ENCODE measurements around the gene BCAS3. TPM values are rescaled to one million over a fixed set of nuclear protein-coding genes. Genes with fewer than 3 reads are reported as not detected.
A peak's percentile ranks its signal among the peaks of the same experiment; 100 is the strongest.
"Not testable (repeated sequence)": the region's sequence is repeated elsewhere in the genome, so short reads cannot be mapped to it uniquely, and the experiment has no call there.

Gene BCAS3
- total RNA-seq, 1 experiment from 2014 or later: 14.3 TPM

DNA sequence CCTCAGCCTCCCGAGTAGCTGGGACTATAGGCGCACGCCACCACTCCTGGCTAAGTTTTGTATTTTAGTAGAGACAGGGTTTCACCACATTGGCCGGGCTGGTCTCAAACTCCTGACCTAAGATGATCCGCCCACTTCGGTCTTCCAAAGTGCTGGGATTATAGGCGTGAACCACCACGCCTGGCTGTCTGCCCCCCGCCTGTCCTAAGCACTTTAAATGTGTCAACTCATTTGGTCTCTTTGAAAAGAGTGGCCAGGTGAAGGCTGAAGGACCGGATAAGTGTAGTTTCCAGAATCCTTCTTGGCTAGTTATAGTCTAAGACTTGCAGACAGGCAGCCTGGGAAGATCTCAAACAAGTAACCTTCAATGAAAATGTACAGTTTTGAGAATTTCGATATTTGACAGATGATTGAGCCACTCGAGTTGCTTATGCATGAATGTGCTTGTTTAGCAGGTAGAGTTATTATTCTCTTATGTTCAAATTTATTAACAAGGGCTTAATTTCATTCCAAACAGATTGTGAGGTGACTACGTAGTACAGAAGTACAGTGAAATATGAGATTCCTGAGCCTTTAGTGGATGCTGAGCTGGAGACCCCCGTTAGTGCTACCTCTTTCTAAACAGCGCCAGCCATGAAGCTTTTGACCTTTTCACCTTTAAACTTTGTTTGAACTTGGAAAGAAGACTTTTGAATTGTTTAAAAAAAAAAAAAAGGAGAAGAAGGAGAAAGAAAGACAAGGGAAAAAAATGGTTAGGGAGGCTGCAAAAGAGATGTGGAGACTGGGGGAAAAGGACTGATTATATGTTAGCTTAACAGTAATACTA is 557.6 kb downstream of the BCAS3 start:
- peak overlapping the region; percentile 15 for H3K27ac ChIP-seq
- H3K36me3 ChIP-seq: no peaks in the 10 kb centered on the region
- DNase-seq (ENCODE audit: low read depth in 1 of 2, low spot score in 2 of 2): no peak
- 0 out of 2 replicates have a peak, but pooled peaks cover 5% of the 10 kb centered on the region for H3K9me3 ChIP-seq (replicated peaks)
- H3K27me3 ChIP-seq (replicated peaks): no peaks in the 10 kb centered on the region
- H3K4me3 ChIP-seq: no peak overlapping the region
- H3K4me1 ChIP-seq (replicated peaks): peaks cover 16% of the 10 kb centered on the region

DNA sequence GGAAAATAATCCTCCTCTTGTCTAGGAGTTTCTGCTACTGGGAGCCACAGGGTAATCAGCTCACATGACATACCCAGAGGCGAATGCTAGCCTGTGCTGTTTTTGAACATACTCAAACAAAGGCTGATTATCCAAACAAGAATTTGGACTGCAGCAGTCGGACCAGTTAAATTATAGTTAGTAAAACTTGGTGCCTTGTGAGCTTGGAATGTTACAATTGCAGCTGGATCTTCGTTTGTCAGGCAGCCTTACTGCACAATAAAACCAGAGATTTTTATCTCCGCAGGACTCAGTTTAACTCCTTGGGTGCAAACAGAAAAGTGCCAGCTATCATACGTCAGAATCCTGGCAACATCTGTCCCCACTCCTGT is 558.2 kb downstream of the BCAS3 start:
- no peak overlapping the region for H3K4me3 ChIP-seq
- no peaks in the 10 kb centered on the region for H3K27me3 ChIP-seq (replicated peaks)
- DNase-seq (ENCODE audit: low read depth in 1 of 2, low spot score in 2 of 2): peak; percentile 62 to 64
- H3K36me3 ChIP-seq: no peaks in the 10 kb centered on the region
- peaks cover 16% of the 10 kb centered on the region for H3K4me1 ChIP-seq (replicated peaks)
- 0 out of 2 replicates have a peak, but pooled peaks cover 5% of the 10 kb centered on the region for H3K9me3 ChIP-seq (replicated peaks)
- peak overlapping the region; percentile 15 for H3K27ac ChIP-seq

DNA sequence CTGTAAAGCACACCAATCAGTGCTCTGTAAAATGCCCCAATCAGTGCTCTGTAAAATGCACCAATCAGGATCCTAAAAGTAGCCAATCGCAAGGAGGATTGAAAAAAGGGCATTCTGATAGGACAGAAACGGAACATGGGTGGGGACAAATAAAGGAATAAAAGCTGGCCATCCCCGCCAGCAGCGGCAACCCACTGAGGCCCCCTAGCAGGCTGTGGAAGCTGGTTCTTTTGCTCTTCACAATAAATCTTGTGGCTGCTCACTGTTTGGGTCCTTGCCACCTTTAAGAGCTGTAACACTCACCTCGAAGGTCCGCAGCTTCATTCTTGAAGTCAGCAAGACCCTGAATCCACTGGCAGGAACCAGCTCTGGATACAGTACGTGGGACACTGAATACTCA is 559.6 kb downstream of the BCAS3 start:
- Histone ChIP-seq H3K27ac (no peak overlapping the region), H3K36me3 (no peaks in the 10 kb centered on the region), H3K27me3 (replicated peaks) (no peaks in the 10 kb centered on the region), H3K9me3 (replicated peaks) (0 out of 2 replicates have a peak, but pooled peaks cover 5% of the 10 kb centered on the region), H3K4me1 (replicated peaks) (peaks cover 16% of the 10 kb centered on the region), H3K4me3 (no peak overlapping the region)
- DNase-seq (ENCODE audit: low read depth in 1 of 2, low spot score in 2 of 2): no peak

DNA sequence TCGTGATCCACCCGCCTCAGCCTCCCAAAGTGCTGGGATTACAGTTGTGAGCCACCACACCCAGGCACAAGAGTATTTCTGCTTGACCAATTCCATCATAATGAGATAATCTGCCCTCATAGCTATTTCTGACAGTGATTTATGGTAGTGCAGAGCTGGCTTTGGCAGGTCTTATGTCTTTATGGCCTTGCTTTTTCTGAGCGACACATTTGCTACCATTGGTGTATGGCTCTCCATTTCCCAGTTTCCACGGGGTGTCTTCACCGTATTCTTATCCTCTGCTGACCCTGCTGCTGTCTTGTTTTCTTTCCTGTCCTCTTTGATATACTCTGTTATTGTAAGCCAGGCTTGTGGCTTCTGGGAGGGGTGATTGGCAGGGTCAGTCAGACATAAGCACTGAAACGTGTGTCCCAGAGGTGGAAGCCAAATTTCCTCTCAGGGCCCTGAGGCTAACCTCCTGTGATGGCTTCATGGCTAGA is 560.8 kb downstream of the BCAS3 start:
- H3K27ac ChIP-seq: no peak overlapping the region
- peak in 1 of 2 experiments; percentile 25 for DNase-seq (ENCODE audit: low read depth in 1 of 2, low spot score in 2 of 2)
- H3K36me3 ChIP-seq: no peaks in the 10 kb centered on the region
- peaks cover 16% of the 10 kb centered on the region for H3K4me1 ChIP-seq (replicated peaks)
- H3K9me3 ChIP-seq (replicated peaks): 0 out of 2 replicates have a peak, but pooled peaks cover 5% of the 10 kb centered on the region
- H3K4me3 ChIP-seq: no peak overlapping the region
- H3K27me3 ChIP-seq (replicated peaks): no peaks in the 10 kb centered on the region

DNA sequence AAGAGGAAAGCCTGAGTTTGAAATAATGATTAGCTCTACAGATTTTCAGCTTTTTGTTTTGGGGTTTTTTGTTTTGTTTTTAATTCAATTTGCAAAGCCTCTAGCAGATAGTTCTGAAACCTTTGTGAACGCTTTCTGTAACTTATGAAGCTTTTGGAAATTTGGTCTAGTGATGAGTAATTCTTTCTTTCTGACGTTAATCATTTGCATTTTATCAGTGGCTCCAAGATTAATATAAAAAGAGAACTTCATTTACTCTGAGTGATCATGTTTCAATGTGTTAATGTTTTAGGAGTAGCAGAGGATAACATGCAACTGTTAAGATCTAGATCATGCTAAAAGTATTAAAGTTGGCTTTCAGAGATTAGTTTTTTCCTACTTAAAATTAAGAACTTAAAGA is 561.7 kb downstream of the BCAS3 start:
- 0 out of 2 replicates have a peak, but pooled peaks cover 5% of the 10 kb centered on the region for H3K9me3 ChIP-seq (replicated peaks)
- DNase-seq (ENCODE audit: low read depth in 1 of 2, low spot score in 2 of 2): no peak
- no peaks in the 10 kb centered on the region for H3K36me3 ChIP-seq
- no peaks in the 10 kb centered on the region for H3K27me3 ChIP-seq (replicated peaks)
- no peak overlapping the region for H3K27ac ChIP-seq
- H3K4me3 ChIP-seq: no peak overlapping the region
- peaks cover 16% of the 10 kb centered on the region for H3K4me1 ChIP-seq (replicated peaks)

DNA sequence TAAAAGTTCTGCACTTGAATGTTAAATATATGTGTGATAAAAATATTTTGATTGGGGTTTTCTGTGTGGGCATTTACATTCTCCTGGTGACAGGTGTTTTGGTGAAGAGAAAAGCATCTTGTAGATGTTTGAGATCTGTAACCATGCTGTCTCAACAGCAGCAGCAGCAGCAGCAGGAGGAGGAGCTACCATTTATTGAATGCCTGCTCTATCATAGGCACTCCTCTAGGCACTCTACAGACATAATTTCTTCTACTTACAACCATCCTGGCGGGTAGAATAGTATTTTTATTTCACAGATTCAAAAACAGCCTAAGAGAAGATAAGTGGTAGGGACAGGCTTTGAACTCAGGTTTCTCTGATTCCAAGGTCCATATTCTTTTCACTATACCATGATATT is 562.3 kb downstream of the BCAS3 start:
- no peak for DNase-seq (ENCODE audit: low read depth in 1 of 2, low spot score in 2 of 2)
- Histone ChIP-seq H3K4me1 (replicated peaks) (peaks cover 15% of the 10 kb centered on the region), H3K36me3 (no peaks in the 10 kb centered on the region), H3K27ac (no peak overlapping the region), H3K4me3 (no peak overlapping the region), H3K9me3 (replicated peaks) (0 out of 2 replicates have a peak, but pooled peaks cover 5% of the 10 kb centered on the region), H3K27me3 (replicated peaks) (no peaks in the 10 kb centered on the region)

DNA sequence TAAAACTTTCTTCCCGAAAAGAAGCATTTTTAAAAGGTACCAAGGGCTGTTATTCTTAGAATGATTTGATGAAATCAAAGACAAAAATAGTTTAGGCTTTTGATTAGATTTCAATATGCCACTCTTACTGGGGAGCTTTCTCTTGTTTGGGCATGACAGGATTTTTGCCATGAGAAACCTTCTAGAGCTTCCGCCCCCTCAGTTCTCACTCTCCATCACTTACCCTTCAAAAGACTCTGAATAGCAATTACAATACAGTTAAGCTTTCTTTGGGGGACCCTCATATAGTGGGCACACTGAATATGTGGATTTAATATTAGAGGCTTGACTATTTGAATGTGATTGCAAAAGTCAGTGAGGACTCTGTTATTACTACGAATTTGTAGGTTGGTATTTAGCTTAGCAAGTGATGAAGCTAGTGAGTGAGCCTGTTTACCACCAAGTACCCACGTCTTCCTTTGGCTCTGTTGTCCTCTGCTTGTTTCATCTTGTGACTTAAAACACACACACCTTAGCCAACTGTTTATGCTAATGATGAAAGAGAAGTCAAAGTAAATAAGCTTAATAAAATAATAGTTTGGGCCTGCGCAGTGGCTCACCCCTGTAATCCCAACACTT is 563.3 kb downstream of the BCAS3 start:
- H3K4me1 ChIP-seq (replicated peaks): peaks cover 5% of the 10 kb centered on the region
- H3K9me3 ChIP-seq (replicated peaks): 0 out of 2 replicates have a peak, but pooled peaks cover 5% of the 10 kb centered on the region
- no peak overlapping the region for H3K4me3 ChIP-seq
- H3K36me3 ChIP-seq: no peaks in the 10 kb centered on the region
- DNase-seq (ENCODE audit: low read depth in 1 of 2, low spot score in 2 of 2): no peak
- no peak overlapping the region for H3K27ac ChIP-seq
- H3K27me3 ChIP-seq (replicated peaks): no peaks in the 10 kb centered on the region

DNA sequence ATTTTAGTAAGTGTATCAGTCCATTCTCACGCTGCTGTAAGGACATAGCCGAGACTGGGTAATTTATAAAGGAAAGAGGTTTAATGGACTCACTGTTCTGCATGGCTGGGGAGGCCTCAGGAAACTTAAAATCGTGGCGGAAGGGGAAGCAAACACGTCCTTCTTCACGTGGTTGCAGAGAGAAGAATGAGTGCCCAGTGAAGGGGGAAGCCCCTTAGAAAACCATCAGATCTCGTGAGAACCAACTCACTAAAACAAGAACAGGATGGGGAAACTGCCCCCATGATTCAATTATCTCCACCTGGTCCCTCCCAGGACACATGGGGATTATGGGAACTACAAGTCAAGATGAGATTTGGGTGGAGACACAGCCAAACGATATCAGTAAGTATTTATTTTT is 567.3 kb downstream of the BCAS3 start:
- H3K36me3 ChIP-seq; DNase-seq (ENCODE audit: low read depth in 1 of 2, low spot score in 2 of 2); H3K27me3 ChIP-seq (replicated peaks); H3K4me3 ChIP-seq; H3K27ac ChIP-seq; H3K9me3 ChIP-seq (replicated peaks); H3K4me1 ChIP-seq (replicated peaks): not testable (repeated sequence)

DNA sequence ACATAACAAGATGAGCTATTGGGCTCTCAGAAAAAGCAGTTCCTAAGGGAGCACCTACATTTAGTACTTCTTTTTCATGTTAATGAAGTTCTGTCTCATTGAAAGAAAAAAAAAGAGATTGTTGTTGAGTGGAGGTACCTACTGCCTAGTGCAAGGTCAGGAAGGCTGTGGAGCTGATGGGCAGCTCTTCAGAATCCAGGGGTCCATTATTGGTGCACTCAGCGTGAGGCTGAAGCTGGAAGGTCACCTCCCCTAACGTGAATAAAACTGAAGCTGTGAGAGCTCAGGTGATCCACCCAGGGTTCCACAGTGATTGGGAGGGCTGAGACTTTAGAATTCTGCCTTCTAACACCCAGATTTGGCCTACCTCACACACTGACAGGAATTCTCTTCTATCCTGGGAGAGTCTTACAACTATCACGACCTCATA is 568.1 kb downstream of the BCAS3 start:
- no peaks in the 10 kb centered on the region for H3K27me3 ChIP-seq (replicated peaks)
- DNase-seq (ENCODE audit: low read depth in 1 of 2, low spot score in 2 of 2): no peak
- H3K27ac ChIP-seq: no peak overlapping the region
- no peaks in the 10 kb centered on the region for H3K36me3 ChIP-seq
- H3K4me3 ChIP-seq: no peak overlapping the region
- no peaks in the 10 kb centered on the region for H3K9me3 ChIP-seq (replicated peaks)
- H3K4me1 ChIP-seq (replicated peaks): peaks cover 15% of the 10 kb centered on the region

DNA sequence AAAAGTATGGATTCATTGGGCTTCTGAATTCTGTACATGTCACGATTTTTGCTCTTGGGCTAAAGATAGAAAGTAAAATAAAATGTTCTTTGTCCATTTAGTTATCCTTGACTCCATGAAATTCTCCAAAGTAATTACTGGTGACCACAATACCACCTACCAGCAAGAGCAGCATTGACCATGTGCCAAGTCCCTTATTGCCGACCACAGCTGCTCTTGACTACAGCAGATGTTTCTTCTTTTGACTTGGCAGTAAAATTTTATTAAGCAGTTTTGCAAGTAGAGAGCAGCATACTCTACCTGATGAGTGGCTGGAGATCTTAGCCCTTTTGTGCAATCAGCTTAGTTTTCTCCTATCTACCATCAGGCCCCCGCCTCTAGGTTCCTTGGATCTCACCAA is 569.8 kb downstream of the BCAS3 start:
- Histone ChIP-seq H3K9me3 (replicated peaks) (no peaks in the 10 kb centered on the region), H3K4me1 (replicated peaks) (peaks cover 32% of the 10 kb centered on the region), H3K27me3 (replicated peaks) (no peaks in the 10 kb centered on the region), H3K36me3 (no peaks in the 10 kb centered on the region), H3K4me3 (no peak overlapping the region), H3K27ac (no peak overlapping the region)
- peak; percentile 75 to 76 for DNase-seq (ENCODE audit: low read depth in 1 of 2, low spot score in 2 of 2)

DNA sequence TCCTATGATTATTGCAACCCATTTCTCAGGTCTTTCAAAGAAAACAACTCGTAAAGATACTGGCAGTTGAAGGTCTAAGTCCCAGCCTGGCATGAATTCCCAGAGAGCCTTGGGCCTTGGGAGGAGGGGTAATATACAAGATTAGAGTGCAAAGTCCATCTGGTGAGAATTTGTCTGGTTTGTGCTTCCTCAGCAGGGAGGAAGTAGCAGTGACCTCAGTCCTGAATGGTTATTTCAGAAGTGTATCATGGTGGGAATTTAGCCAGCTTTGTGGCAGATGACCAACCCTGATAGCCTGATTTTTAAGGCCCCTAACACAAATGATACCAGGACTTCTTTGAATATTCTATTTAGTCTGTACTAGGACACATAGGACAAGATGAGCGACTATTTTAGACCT is 570.7 kb downstream of the BCAS3 start:
- no peak overlapping the region for H3K27ac ChIP-seq
- H3K4me1 ChIP-seq (replicated peaks): peaks cover 37% of the 10 kb centered on the region
- no peak for DNase-seq (ENCODE audit: low read depth in 1 of 2, low spot score in 2 of 2)

DNA sequence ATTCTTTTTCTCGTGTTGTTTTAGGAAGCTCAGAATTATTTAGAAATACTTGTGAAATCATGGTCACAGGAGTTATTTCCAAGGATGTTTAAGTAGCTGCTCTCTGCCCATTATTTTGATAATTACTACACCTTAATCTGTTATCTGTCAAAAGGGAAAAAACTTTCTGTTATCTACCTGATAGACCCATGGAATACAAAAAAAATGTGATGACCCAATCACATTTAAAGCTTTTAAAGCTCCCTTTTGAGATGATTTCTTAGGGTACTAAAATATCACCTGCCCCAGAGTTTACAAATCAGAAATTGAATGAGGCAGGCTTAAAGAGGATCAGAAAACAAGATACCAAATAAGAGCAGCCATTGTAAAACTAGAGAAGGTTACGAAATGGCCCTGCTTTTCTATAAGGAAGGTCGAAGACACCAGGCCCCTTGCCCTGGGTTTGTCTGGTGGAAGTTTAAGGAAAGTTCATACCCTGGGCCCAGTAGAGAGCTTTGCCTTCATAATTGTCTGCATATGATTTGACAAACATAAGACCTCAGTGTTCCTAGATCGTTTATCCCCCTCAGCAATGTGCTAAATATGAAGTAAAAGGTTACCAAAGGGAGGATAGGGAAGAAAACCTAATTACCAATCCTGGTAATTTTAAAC is 572.1 kb downstream of the BCAS3 start:
- H3K27ac ChIP-seq: peak overlapping the region; percentile 15; the same call in 1 of the 2 replicates

More for the DNA sequence above, 570.7 kb downstream of the BCAS3 start:
- Histone ChIP-seq H3K27me3 (replicated peaks) (no peaks in the 10 kb centered on the region), H3K9me3 (replicated peaks) (no peaks in the 10 kb centered on the region), H3K36me3 (no peaks in the 10 kb centered on the region), H3K4me3 (no peak overlapping the region)

DNA sequence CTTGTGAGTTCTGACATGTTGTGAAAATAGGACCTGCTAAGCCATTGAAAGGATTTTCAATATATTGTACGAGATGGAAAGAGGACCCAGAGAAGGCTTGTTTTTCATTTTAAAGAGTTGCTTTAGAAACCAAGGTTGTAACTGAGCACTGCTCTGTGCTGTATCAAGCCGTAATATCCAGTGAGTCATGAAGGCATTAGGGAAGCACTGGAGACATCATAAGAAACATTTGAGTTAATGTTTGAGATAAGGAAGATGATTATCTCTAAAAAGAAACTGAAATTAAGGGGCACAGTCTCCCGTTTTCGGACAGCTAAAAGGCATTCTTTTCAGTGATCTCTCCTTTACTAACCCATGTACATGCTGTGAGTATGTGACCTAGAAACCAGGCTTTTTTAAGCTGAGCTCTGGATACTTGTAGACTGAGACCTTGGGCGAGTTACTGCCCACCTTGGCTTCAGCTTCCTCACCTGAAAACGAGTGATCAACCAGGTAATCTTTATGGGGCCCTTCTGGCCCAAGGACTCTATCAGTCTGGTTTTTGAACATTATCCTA is 572.8 kb downstream of the BCAS3 start:
- H3K9me3 ChIP-seq (replicated peaks): no peaks in the 10 kb centered on the region
- H3K27ac ChIP-seq: peak overlapping the region; percentile 42
- H3K27me3 ChIP-seq (replicated peaks): no peaks in the 10 kb centered on the region
- DNase-seq (ENCODE audit: low read depth in 1 of 2, low spot score in 2 of 2): no peak
- H3K36me3 ChIP-seq: no peaks in the 10 kb centered on the region
- H3K4me3 ChIP-seq: no peak overlapping the region
- peaks cover 37% of the 10 kb centered on the region for H3K4me1 ChIP-seq (replicated peaks)

More for the DNA sequence above, 572.1 kb downstream of the BCAS3 start:
- no peak overlapping the region for H3K4me3 ChIP-seq
- no peaks in the 10 kb centered on the region for H3K9me3 ChIP-seq (replicated peaks)
- H3K27me3 ChIP-seq (replicated peaks): no peaks in the 10 kb centered on the region
- H3K4me1 ChIP-seq (replicated peaks): peaks cover 37% of the 10 kb centered on the region
- DNase-seq (ENCODE audit: low read depth in 1 of 2, low spot score in 2 of 2): no peak
- no peaks in the 10 kb centered on the region for H3K36me3 ChIP-seq

Measured in SJSA1 (cell line).